A549 treated with AZD2906 at 1 μM for 4 hours (cell line): ENCODE measurements around the gene ZBTB38. TPM values are rescaled to one million over a fixed set of nuclear protein-coding genes. Genes with fewer than 3 reads are reported as not detected.

Experiments used
- total RNA-seq: library from RNA; stranded (reverse); fragments of 200-300 nt; extraction: Qiagen RNA extraction; gene quantifications from 5 replicates; pipeline ENCODE4 v1.2.3, GENCODE V29; 2022

Gene ZBTB38
- 60.6 to 102 TPM (median 77.5 TPM) in 5 replicates for total RNA-seq

GRCh38 chr3:141368062-141368924 lies at the start of gene ZBTB38:
TSS of gene ZBTB38 (plus strand) at chr3:141368504. CDS start at chr3:141442389, 73,885 bp downstream.

Other genes starting within 250 kb of the ZBTB38 start
- 14.2 to 16.7 TPM (median 16.3 TPM) in 5 replicates for gene PXYLP1, start 136.7 kb upstream of the ZBTB38 start, total RNA-seq
- 5.4 to 8.0 TPM (median 7.4 TPM) in 5 replicates for gene RASA2, start 118.5 kb downstream of the ZBTB38 start, total RNA-seq